Endothelial cell of umbilical vein (primary cell): ENCODE results near the gene KRT84. TPM values are rescaled to one million over a fixed set of nuclear protein-coding genes. Genes with fewer than 3 reads are reported as not detected.

ENCODE experiments used
- BruUV-seq: library from RNA; stranded (reverse); fragments of 400-500 nt; replicated peaks from 2 replicates; lab custom pipeline; 2021; lab: Mats Ljungman, UMichigan
- CTCF ChIA-PET: fragments of 300-600, 350-600 bp; sonication (Branson Sonifier 250); formaldehyde crosslinking; loops from one replicate; lab custom pipeline; 2021; ENCODE audit warnings: antibody characterized with exemption, inconsistent platforms; lab: Charles Lee
- POLR2A ChIA-PET: fragments of 300-600, 350-600 bp; sonication (Branson Sonifier 250); formaldehyde crosslinking; loops from one replicate; lab custom pipeline; 2021; ENCODE audit warnings: antibody characterized with exemption, inconsistent platforms; lab: Charles Lee
- DNase-seq: peaks from one replicate; pipeline ENCODE4 v3.0.0-alpha.2; 2011; ENCODE audit warnings: low read depth, low spot score
- FAIRE-seq: peaks from 2 replicates; lab custom pipeline; 2011; peaks lifted over from hg19 to GRCh38; lab: Jason Lieb, UNC
- H2AFZ ChIP-seq: 2 replicates; pipeline ENCODE4 v1.6.0; 2012; ENCODE audit warnings: low read depth, low read length, control low read depth, inconsistent platforms
- H3K27ac ChIP-seq: 2 replicates; pipeline ENCODE4 v1.5.1; 2011; ENCODE audit warnings: low read depth, mild to moderate bottlenecking, control low read depth, low read length, moderate library complexity; ENCODE audit not compliant: insufficient read depth
- H3K27me3 ChIP-seq, 2 experiments: 2 replicates each; pipeline versions ENCODE4 v1.6.0 to v1.6.1; 2011; ENCODE audit warnings: low read length in 2 of 2, mixed read lengths in 1 of 2; ENCODE audit not compliant: control insufficient read depth in 2 of 2, insufficient read depth in 2 of 2
- H3K36me3 ChIP-seq, 2 experiments: 2 replicates in 1 of 2; 3 replicates in 1 of 2; pipeline ENCODE4 v1.5.1; 2011; ENCODE audit warnings: low read length in 2 of 2, mild to moderate bottlenecking in 1 of 2, moderate library complexity in 1 of 2; ENCODE audit not compliant: control insufficient read depth in 2 of 2, insufficient read depth in 2 of 2; ENCODE audit errors: extremely low read depth in 1 of 2
- H3K4me1 ChIP-seq: 3 replicates; pipeline ENCODE4 v1.5.1; 2011; ENCODE audit warnings: mild to moderate bottlenecking, low read length; ENCODE audit not compliant: control insufficient read depth, insufficient read depth; ENCODE audit errors: extremely low read depth
- H3K4me2 ChIP-seq: 2 replicates; pipeline ENCODE4 v1.6.1; 2011; ENCODE audit warnings: low read length, control low read depth, mixed read lengths; ENCODE audit not compliant: insufficient read depth
- H3K4me3 ChIP-seq, 3 experiments: fragments of 200-600 bp in 1 of 3; sonication (generic), shearing (Covaris generic) in 1 of 3; replicated peaks in 1 of 3; 2 replicates each; pipeline ENCODE4 v1.5.1; 2011 to 2016; ENCODE audit warnings: control low read depth in 3 of 3, low read length in 3 of 3, mild to moderate bottlenecking in 2 of 3, inconsistent platforms in 1 of 3, low read depth in 1 of 3, moderate library complexity in 1 of 3; ENCODE audit not compliant: insufficient read depth in 1 of 3
- H3K79me2 ChIP-seq: 2 replicates; pipeline ENCODE4 v1.6.0; 2012; ENCODE audit warnings: low read length, inconsistent platforms; ENCODE audit not compliant: control insufficient read depth, insufficient read depth
- H3K9ac ChIP-seq: replicated peaks from 2 replicates; pipeline ENCODE3; 2011; ENCODE audit warnings: low read length, control low read depth; ENCODE audit not compliant: insufficient read depth; ENCODE audit errors: extremely low read depth
- H3K9me1 ChIP-seq: replicated peaks from 3 replicates; pipeline ENCODE4 v1.6.0; 2011; ENCODE audit warnings: mild to moderate bottlenecking, low read length; ENCODE audit not compliant: control insufficient read depth, insufficient read depth; ENCODE audit errors: extremely low read depth
- H3K9me3 ChIP-seq: replicated peaks from 2 replicates; pipeline ENCODE4 v1.5.1; 2012; ENCODE audit warnings: low read length, inconsistent platforms; ENCODE audit not compliant: control insufficient read depth, insufficient read depth
- H4K20me1 ChIP-seq: replicated peaks from 2 replicates; pipeline ENCODE3; 2011; ENCODE audit warnings: mild to moderate bottlenecking, low read length; ENCODE audit not compliant: control insufficient read depth, insufficient read depth; ENCODE audit errors: extremely low read depth
- CTCF ChIP-seq, 2 donors: IDR thresholded peaks; 1 replicate in 1 of 2; 2 replicates in 1 of 2; pipeline ENCODE4 v1.5.1; 2011; ENCODE audit warnings: low read length in 2 of 2, mild to moderate bottlenecking in 2 of 2, moderate library complexity in 2 of 2, control low read depth in 1 of 2, inconsistent platforms in 1 of 2, low read depth in 1 of 2; ENCODE audit not compliant: insufficient read depth in 1 of 2; ENCODE audit errors: extremely low read depth in 1 of 2
- EZH2 ChIP-seq: IDR thresholded peaks from 2 replicates; pipeline ENCODE4 v1.6.1; 2012; ENCODE audit warnings: borderline replicate concordance, low read depth, mild to moderate bottlenecking, moderate library complexity, low read length, inconsistent platforms; ENCODE audit not compliant: severe bottlenecking
- FOS ChIP-seq: IDR thresholded peaks from 2 replicates; pipeline ENCODE4 v1.6.1; 2011; ENCODE audit warnings: mild to moderate bottlenecking, low read length, moderate library complexity, borderline replicate concordance; ENCODE audit not compliant: insufficient read depth
- GATA2 ChIP-seq: IDR thresholded peaks from 2 replicates; pipeline ENCODE4 v1.7.0; 2011; ENCODE audit warnings: low read depth, mild to moderate bottlenecking, moderate library complexity, mixed read lengths, low read length; ENCODE audit not compliant: insufficient read length, insufficient read depth
- JUN ChIP-seq: IDR thresholded peaks from 2 replicates; pipeline ENCODE4 v1.6.1; 2011; ENCODE audit warnings: borderline replicate concordance, low read depth; ENCODE audit not compliant: insufficient read length, insufficient read depth
- MAX ChIP-seq: IDR thresholded peaks from 2 replicates; pipeline ENCODE4 v1.6.1; 2011; ENCODE audit not compliant: insufficient read depth, insufficient read length
- MYC ChIP-seq: IDR thresholded peaks from one replicate; pipeline ENCODE4 v1.6.1; 2011; ENCODE audit warnings: mild to moderate bottlenecking, low read depth, low read length
- POLR2A ChIP-seq: IDR thresholded peaks from 2 replicates; pipeline ENCODE4 v1.6.1; 2012; ENCODE audit warnings: low read depth, mild to moderate bottlenecking, control low read depth, low read length
- POLR2AphosphoS5 ChIP-seq: IDR thresholded peaks from 2 replicates; pipeline ENCODE4 v1.6.1; 2012; ENCODE audit warnings: low read depth, mild to moderate bottlenecking, control low read depth, low read length, moderate library complexity; ENCODE audit not compliant: insufficient read depth
- dilution Hi-C: fragments of 300-500 bp; cut with MboI; formaldehyde crosslinking; loops from one replicate; pipeline ENCODE4 v1.15.0; 2019; ENCODE audit warnings: low sequenced_read_pairs; ENCODE audit not compliant: extremely low pct_ligation_motif_present
- intact Hi-C: fragments of 100-400 bp; cut with micrococcal nuclease; formaldehyde crosslinking; loops from one replicate; pipeline ENCODE4 v1.10.0; 2022
- polyA plus RNA-seq, 4 experiments: library from polyadenylated mRNA; depleted of rRNA in 3 of 4; stranded (reverse) in 3 of 4; unstranded in 1 of 4; fragments of >200 nt; gene quantifications; 2 replicates each; pipeline versions ENCODE4 v1.2.1 to v1.2.3, GENCODE V29; 2011 to 2012; ENCODE audit warnings: missing spikeins in 1 of 4
- total RNA-seq: library from RNA; stranded (reverse); gene quantifications from 2 replicates; pipeline ENCODE4 v1.2.3, GENCODE V29; 2021

The KRT84 gene
- total and polyA plus RNA-seq, 2 donors (not counting 3 experiments of a cell fraction or from before 2014, with no cell fraction given), result not detected

GRCh38 chr12:52363111-52363679, 22.3 kb downstream of the KRT84 start:
- intact Hi-C loops, result no loop called here
- Histone ChIP-seq H3K27ac (no peak overlapping the region), H3K79me2 (no peaks in the 10 kb centered on the region), H3K9me1 (no peaks in the 10 kb centered on the region), H3K27me3 (peaks cover 2 to 3% of the 10 kb centered on the region in 2 experiments), H3K9ac (no peak overlapping the region), H3K4me2 (no peak overlapping the region), H3K4me1 (no peaks in the 10 kb centered on the region), H3K9me3 (no peaks in the 10 kb centered on the region), H4K20me1 (no peaks in the 10 kb centered on the region), H2AFZ (no peak overlapping the region), H3K36me3 (no peaks in the 10 kb centered on the region), H3K4me3 (no peak overlapping the region)
- DNase-seq, result no peak
- dilution Hi-C loops, result no loop called here
- no peak for FAIRE-seq
- no TSS peak for BruUV-seq
- ChIA-PET CTCF (no interaction called here), POLR2A (no interaction called here)
- TF ChIP-seq MYC (no peak), POLR2AphosphoS5 (no peak), JUN (no peak), FOS (no peak), GATA2 (no peak), EZH2 (no peak), POLR2A (no peak), CTCF (IDR thresholded peaks at IDR 0.05; ENCODE audit: extremely low read depth in 1 of 2, insufficient read depth in 1 of 2, low read depth in 1 of 2, low read length in 2 of 2) (no peak), MAX (no peak)
